Lung (tissue), 12 donors: ENCODE data around the gene GCM1. TPM values are rescaled to one million over a fixed set of nuclear protein-coding genes. Genes with fewer than 3 reads are reported as not detected.

Experiments used
- ATAC-seq: fragments of 200-7000 bp; cut with Tn5 transposase; one replicate; pipeline ENCODE4 v1.9.1; 2020; ENCODE audit warnings: moderate number of reproducible peaks; ENCODE audit not compliant: insufficient read depth, low FRiP score
- DNase-seq, 3 donors: peaks; one replicate each; pipeline ENCODE4 v3.0.0-alpha.2; 2013 to 2017
- H3K27ac ChIP-seq, 2 donors: one replicate each; pipeline ENCODE4 v1.5.1; 2013; ENCODE audit warnings: mild to moderate bottlenecking in 2 of 2, moderate library complexity in 2 of 2, control low read depth in 1 of 2, inconsistent platforms in 1 of 2, low read depth in 1 of 2, low read length in 1 of 2
- H3K27me3 ChIP-seq, 3 donors: one replicate each; pipeline ENCODE4 v1.5.1; 2013; ENCODE audit warnings: low read length in 2 of 3; ENCODE audit not compliant: control insufficient read depth in 3 of 3, insufficient read depth in 3 of 3
- H3K36me3 ChIP-seq, 4 donors: one replicate each; pipeline ENCODE4 v1.5.1; 2013; ENCODE audit warnings: low read length in 4 of 4, mild to moderate bottlenecking in 1 of 4, moderate library complexity in 1 of 4; ENCODE audit not compliant: control insufficient read depth in 4 of 4, insufficient read depth in 4 of 4
- H3K4me1 ChIP-seq, 5 donors: one replicate each; pipeline ENCODE4 v1.5.1; 2013; ENCODE audit warnings: low read length in 5 of 5, mild to moderate bottlenecking in 2 of 5, moderate library complexity in 1 of 5; ENCODE audit not compliant: control insufficient read depth in 5 of 5, insufficient read depth in 5 of 5
- H3K4me3 ChIP-seq: one replicate; pipeline ENCODE4 v1.5.1; 2013; ENCODE audit warnings: mild to moderate bottlenecking, control low read depth, moderate library complexity
- H3K9ac ChIP-seq, 2 donors: one replicate each; pipeline ENCODE4 v1.5.1; 2013; ENCODE audit warnings: low read length in 2 of 2, control low read depth in 1 of 2; ENCODE audit not compliant: insufficient read depth in 1 of 2
- H3K9me3 ChIP-seq, 4 donors: one replicate each; pipeline ENCODE4 v1.5.1; 2013; ENCODE audit warnings: low read length in 3 of 4, mild to moderate bottlenecking in 1 of 4, moderate library complexity in 1 of 4; ENCODE audit not compliant: control insufficient read depth in 4 of 4, insufficient read depth in 3 of 4
- CTCF ChIP-seq: IDR thresholded peaks from 2 replicates; pipeline ENCODE4 v1.5.1; 2012; ENCODE audit warnings: mild to moderate bottlenecking; ENCODE audit errors: control extremely low read depth, extremely low read depth
- WGBS, 2 donors: extraction: QIAGEN DNeasy Blood & Tissue Kit; methylation state at CpG; one replicate each; pipeline ENCODE4 v1.1.7; 2013; 5-methylcytosine and 5-hydroxymethylcytosine counted together
- polyA plus RNA-seq, 2 donors: library from polyadenylated mRNA; stranded (reverse); fragments of 200-250 nt; gene quantifications; one replicate each; pipeline ENCODE4 v1.2.1, GENCODE V29; 2013
- total RNA-seq, 2 donors: library from RNA; depleted of rRNA in 1 of 2; stranded (reverse); fragments of >200 nt in 1 of 2; gene quantifications; one replicate each; pipeline ENCODE4 v1.2.1, GENCODE V29; 2014 to 2021
- donor health status: control.
- donor health status: control.
- donor health status: Bipolar disorder and iron deficiency.
- donor health status: healthy.
- donor health status: DM: yes; HTN: yes; CAD: no.

Gene GCM1
- total and polyA plus RNA-seq, 4 donors: 0.03 to 0.10 (median 0.09) TPM; not detected in 1

GRCh38 chr6:53151676-53152075, 3.0 kb upstream of the GCM1 start:
- DNase-seq (no peak), ATAC-seq (no peak)
- Histone ChIP-seq H3K36me3 (no peaks in the 10 kb centered on the region), H3K27ac (no peak overlapping the region), H3K27me3 (no peaks in the 10 kb centered on the region), H3K4me1 (no peaks in the 10 kb centered on the region), H3K4me3 (no peak overlapping the region), H3K9me3 (no peaks in the 10 kb centered on the region), H3K9ac (no peak overlapping the region)
- WGBS, 2 donors: 55 to 69% methylated on average over 3 of the region's 3 CpGs
- TF ChIP-seq CTCF: no peak

GRCh38 chr6:53144802-53145201, 3.8 kb downstream of the GCM1 start:
- H3K36me3 ChIP-seq: no peaks in the 10 kb centered on the region
- H3K9ac ChIP-seq: no peak overlapping the region
- H3K27me3 ChIP-seq: no peaks in the 10 kb centered on the region
- no peak for ATAC-seq
- no peak for DNase-seq
- H3K27ac ChIP-seq: no peak overlapping the region
- H3K4me3 ChIP-seq: no peak overlapping the region
- 80 to 89% methylated on average over 2 of the region's 2 CpGs for WGBS, 2 donors
- no peaks in the 10 kb centered on the region for H3K9me3 ChIP-seq
- no peaks in the 10 kb centered on the region for H3K4me1 ChIP-seq
- TF ChIP-seq CTCF: no peak

GRCh38 chr6:53143710-53144109, 4.9 kb downstream of the GCM1 start:
- H3K36me3 ChIP-seq: no peaks in the 10 kb centered on the region
- no peak overlapping the region for H3K4me3 ChIP-seq
- ATAC-seq (no peak), DNase-seq (no peak)
- WGBS, 2 donors: 65 to 80% methylated on average over 3 of the region's 3 CpGs
- H3K27ac ChIP-seq: no peak overlapping the region
- TF ChIP-seq CTCF: no peak
- H3K27me3 ChIP-seq: no peaks in the 10 kb centered on the region
- H3K9ac ChIP-seq: no peak overlapping the region
- H3K9me3 ChIP-seq: no peaks in the 10 kb centered on the region
- H3K4me1 ChIP-seq: no peaks in the 10 kb centered on the region

- TF ChIP-seq CTCF: no peak
- Histone ChIP-seq H3K27me3 (no peaks in the 10 kb centered on the region), H3K4me1 (no peaks in the 10 kb centered on the region), H3K9me3 (no peaks in the 10 kb centered on the region), H3K4me3 (no peak overlapping the region), H3K9ac (no peak overlapping the region), H3K27ac (no peak overlapping the region), H3K36me3 (no peaks in the 10 kb centered on the region)
- DNase-seq (no peak), ATAC-seq (no peak)
- 75 to 76% methylated on average over 3 of the region's 3 CpGs for WGBS, 2 donors
Observed at GRCh38 chr6:53142810-53143209, 5.8 kb downstream of the GCM1 start.
